Measurements from ENCODE around the gene PIGL. TPM values are rescaled to one million over a fixed set of nuclear protein-coding genes. Genes with fewer than 3 reads are reported as not detected.

Gene PIGL
- total RNA-seq, 2 donors from 2014 or later = 24.7 to 25.4 TPM

GRCh38 chr17:16374146-16374938 lies 157.3 kb downstream of the PIGL start:
- Histone ChIP-seq H3K36me3 (no peaks in the 10 kb centered on the region), H3K27me3 (no peaks in the 10 kb centered on the region), H3K4me3 (no peak overlapping the region), H3K27ac (no peak overlapping the region), H3K9ac (ENCODE audit: low read depth in 2 of 2, low read length in 2 of 2) (no peak overlapping the region), H3K4me1 (no peaks in the 10 kb centered on the region), H3K9me3 (no peaks in the 10 kb centered on the region)
- intact Hi-C loops (cut with DNase I) = no loop called here
- DNase-seq = peak; percentile 42
- no peak for TF ChIP-seq CTCF (IDR thresholded peaks at IDR 0.05)

Small RNAs within 50 kb of the gene (microRNA-seq; reads per million reads assigned to microRNA genes)
- not detected for gene MIR1288

Other genes starting within 250 kb of the PIGL start
- gene ZSWIM7, start 217.5 kb upstream of the PIGL start, total RNA-seq = 10 to 100 TPM; 17.7 to 18.8 TPM
- 10 to 100 TPM; 44.5 to 55.2 TPM for gene TTC19, start 217.4 kb upstream of the PIGL start, total RNA-seq
- 100 to 1,000 TPM; 190 to 233 TPM for gene NCOR1, start 1.7 kb upstream of the PIGL start, total RNA-seq
- 10 to 100 TPM; 60.6 to 77.4 TPM for gene CENPV, start 136.3 kb downstream of the PIGL start, total RNA-seq
- gene UBB, start 163.9 kb downstream of the PIGL start, total RNA-seq = 1,000 to 10,000 TPM; 1,436 to 2,044 TPM
- gene TRPV2, start 198.4 kb downstream of the PIGL start, total RNA-seq = 1 to 10 TPM; 5.4 to 7.4 TPM

Measured in colonic mucosa (tissue), 4 donors.